Right forelimb (tissue), 1 donor: ENCODE data around the gene ASIC4.
A peak's percentile ranks its signal among the peaks of the same experiment; 100 is the strongest.

Source experiments
- DNase-seq: peaks from one replicate; pipeline ENCODE4 v3.0.0-alpha.2; 2018

ASIC4 gene

GRCh38 chr2:219554350-219554749 lies 40.1 kb downstream of the ASIC4 start:
- DNase-seq: no peak

- no peak for DNase-seq
Measured at GRCh38 chr2:219555956-219556355, 41.7 kb downstream of the ASIC4 start.

- no peak for DNase-seq
Measured at GRCh38 chr2:219556413-219556812, 42.1 kb downstream of the ASIC4 start.

- no peak for DNase-seq
Measured at GRCh38 chr2:219557320-219557719, 43.0 kb downstream of the ASIC4 start.

GRCh38 chr2:219557791-219558785 lies 43.8 kb downstream of the ASIC4 start:
- DNase-seq: no peak

GRCh38 chr2:219559156-219559915 lies 45.1 kb downstream of the ASIC4 start:
- no peak for DNase-seq

GRCh38 chr2:219560037-219560892 lies 46.0 kb downstream of the ASIC4 start:
- no peak for DNase-seq

GRCh38 chr2:219560893-219561178 lies 46.6 kb downstream of the ASIC4 start:
- DNase-seq: no peak

GRCh38 chr2:219561179-219562048 lies 47.1 kb downstream of the ASIC4 start:
- DNase-seq: no peak

GRCh38 chr2:219562049-219563020 lies 48.1 kb downstream of the ASIC4 start:
- DNase-seq: no peak

GRCh38 chr2:219563271-219563928 lies 49.1 kb downstream of the ASIC4 start:
- no peak for DNase-seq

GRCh38 chr2:219565130-219566080 lies 51.1 kb downstream of the ASIC4 start:
- DNase-seq: no peak

GRCh38 chr2:219566640-219567039 lies 52.4 kb downstream of the ASIC4 start:
- DNase-seq: no peak

- DNase-seq: no peak
Measured at GRCh38 chr2:219567131-219567530, 52.8 kb downstream of the ASIC4 start.

GRCh38 chr2:219567791-219568361 lies 53.6 kb downstream of the ASIC4 start:
- no peak for DNase-seq

- DNase-seq: no peak
Measured at GRCh38 chr2:219569041-219569440, 54.8 kb downstream of the ASIC4 start.

GRCh38 chr2:219569635-219570034 lies 55.4 kb downstream of the ASIC4 start:
- DNase-seq: no peak

GRCh38 chr2:219570194-219570923 lies 56.1 kb downstream of the ASIC4 start:
- DNase-seq: peak; percentile 66
